22Rv1 (cell line): ENCODE data around the gene SUGP2.

Source experiments
- CTCF ChIP-seq: fragments of 450-650 bp; IDR thresholded peaks from 2 replicates; pipeline ENCODE4 v1.5.1; 2017; ENCODE audit warnings: mild to moderate bottlenecking
- ZFX ChIP-seq: fragments of 450-650 bp; IDR thresholded peaks from 2 replicates; pipeline ENCODE4 v1.6.1; 2017; ENCODE audit warnings: antibody characterized with exemption, borderline replicate concordance

GRCh38 chr19:18960370-18960769 lies 72.9 kb downstream of the SUGP2 start:
- no peak for TF ChIP-seq CTCF
- no peak for TF ChIP-seq ZFX
